ENCODE measurements around the gene TSC2. TPM values are rescaled to one million over a fixed set of nuclear protein-coding genes. Genes with fewer than 3 reads are reported as not detected.

The TSC2 gene
- total RNA-seq, 1 donor from 2014 or later: 215 TPM

DNA sequence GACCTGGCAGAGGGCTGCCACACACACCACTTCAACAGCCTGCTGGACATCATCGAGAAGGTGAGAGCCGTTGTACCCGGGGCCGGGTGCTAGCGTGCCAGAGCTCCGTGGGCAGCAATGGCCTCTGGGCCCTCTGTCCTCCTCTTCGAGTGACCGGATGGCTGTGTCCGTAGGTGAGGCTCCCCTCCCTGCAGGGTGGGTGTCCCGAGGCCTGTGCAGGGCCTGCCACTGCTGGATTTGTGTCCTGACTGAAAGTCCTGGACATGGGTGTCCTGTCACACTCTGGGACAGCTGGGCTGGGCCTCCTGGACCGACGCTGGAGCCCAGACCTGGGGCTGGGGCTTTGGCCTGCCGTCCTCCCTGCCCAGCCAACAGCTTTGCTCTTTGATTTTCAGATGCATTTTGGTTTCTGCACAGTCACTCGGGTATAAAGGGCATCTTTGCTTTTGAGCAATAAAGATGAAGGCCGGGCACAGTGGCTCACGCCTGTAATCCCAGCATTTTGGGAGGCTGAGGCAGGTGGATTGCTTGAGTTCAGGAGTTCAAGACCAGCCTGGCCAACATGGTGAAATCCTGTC lies 16.7 kb downstream of the TSC2 start:
- Mint-ChIP-seq H3K27me3 (ENCODE audit: unreplicated experiment) (peaks cover 3% of the 10 kb centered on the region), H3K27ac (ENCODE audit: unreplicated experiment) (no peak overlapping the region), H3K4me3 (ENCODE audit: unreplicated experiment) (no peak overlapping the region), H3K4me1 (ENCODE audit: low read depth, unreplicated experiment) (no peaks in the 10 kb centered on the region), H3K9me3 (ENCODE audit: unreplicated experiment) (peaks cover 6% of the 10 kb centered on the region), H3K36me3 (ENCODE audit: unreplicated experiment) (peaks cover 4% of the 10 kb centered on the region)
- DNase-seq: no peak
- TF ChIP-seq, protein P1, sequence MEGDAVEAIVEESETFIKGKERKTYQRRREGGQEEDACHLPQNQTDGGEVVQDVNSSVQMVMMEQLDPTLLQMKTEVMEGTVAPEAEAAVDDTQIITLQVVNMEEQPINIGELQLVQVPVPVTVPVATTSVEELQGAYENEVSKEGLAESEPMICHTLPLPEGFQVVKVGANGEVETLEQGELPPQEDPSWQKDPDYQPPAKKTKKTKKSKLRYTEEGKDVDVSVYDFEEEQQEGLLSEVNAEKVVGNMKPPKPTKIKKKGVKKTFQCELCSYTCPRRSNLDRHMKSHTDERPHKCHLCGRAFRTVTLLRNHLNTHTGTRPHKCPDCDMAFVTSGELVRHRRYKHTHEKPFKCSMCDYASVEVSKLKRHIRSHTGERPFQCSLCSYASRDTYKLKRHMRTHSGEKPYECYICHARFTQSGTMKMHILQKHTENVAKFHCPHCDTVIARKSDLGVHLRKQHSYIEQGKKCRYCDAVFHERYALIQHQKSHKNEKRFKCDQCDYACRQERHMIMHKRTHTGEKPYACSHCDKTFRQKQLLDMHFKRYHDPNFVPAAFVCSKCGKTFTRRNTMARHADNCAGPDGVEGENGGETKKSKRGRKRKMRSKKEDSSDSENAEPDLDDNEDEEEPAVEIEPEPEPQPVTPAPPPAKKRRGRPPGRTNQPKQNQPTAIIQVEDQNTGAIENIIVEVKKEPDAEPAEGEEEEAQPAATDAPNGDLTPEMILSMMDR (IDR thresholded peaks at IDR 0.05; ENCODE audit: partially characterized antibody, unreplicated experiment): no peak

DNA sequence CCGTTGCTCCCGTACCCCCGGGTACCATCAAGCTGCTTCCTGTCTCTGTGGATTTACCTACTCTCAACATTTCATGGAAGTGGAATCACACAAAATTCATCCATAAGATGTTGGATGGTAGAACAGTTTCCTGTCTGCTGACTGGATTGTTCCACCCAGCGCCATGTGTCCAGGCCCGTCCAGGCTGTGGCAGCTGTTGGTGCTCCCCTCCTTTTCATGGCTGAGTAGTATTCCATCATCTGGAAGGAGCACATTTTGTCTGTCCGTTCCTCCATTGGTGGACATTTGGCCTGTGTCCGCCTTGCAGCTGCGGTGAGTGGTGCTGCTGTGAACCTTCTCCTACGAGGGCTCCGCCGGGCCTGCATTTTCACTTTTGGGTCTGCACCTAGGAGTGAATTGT lies 18.4 kb downstream of the TSC2 start:
- Mint-ChIP-seq H3K4me3 (ENCODE audit: unreplicated experiment) (no peak overlapping the region), H3K27ac (ENCODE audit: unreplicated experiment) (no peak overlapping the region), H3K36me3 (ENCODE audit: unreplicated experiment) (peaks cover 4% of the 10 kb centered on the region), H3K9me3 (ENCODE audit: unreplicated experiment) (peaks cover 6% of the 10 kb centered on the region), H3K27me3 (ENCODE audit: unreplicated experiment) (peaks cover 4% of the 10 kb centered on the region), H3K4me1 (ENCODE audit: low read depth, unreplicated experiment) (no peaks in the 10 kb centered on the region)
- TF ChIP-seq, protein P1 (IDR thresholded peaks at IDR 0.05; ENCODE audit: partially characterized antibody, unreplicated experiment): no peak
- no peak for DNase-seq

- peaks cover 1% of the 10 kb centered on the region for H3K27me3 Mint-ChIP-seq (ENCODE audit: unreplicated experiment)
- TF ChIP-seq, protein P1 (IDR thresholded peaks at IDR 0.05; ENCODE audit: partially characterized antibody, unreplicated experiment): no peak
- H3K9me3 Mint-ChIP-seq (ENCODE audit: unreplicated experiment): no peaks in the 10 kb centered on the region
- H3K27ac Mint-ChIP-seq (ENCODE audit: unreplicated experiment): no peak overlapping the region
- no peak overlapping the region for H3K4me3 Mint-ChIP-seq (ENCODE audit: unreplicated experiment)
- H3K36me3 Mint-ChIP-seq (ENCODE audit: unreplicated experiment): peaks cover 4% of the 10 kb centered on the region
- no peaks in the 10 kb centered on the region for H3K4me1 Mint-ChIP-seq (ENCODE audit: low read depth, unreplicated experiment)
- no peak for DNase-seq
Observed at GRCh38 chr16:2070576-2071453, 23.0 kb downstream of the TSC2 start.

DNA sequence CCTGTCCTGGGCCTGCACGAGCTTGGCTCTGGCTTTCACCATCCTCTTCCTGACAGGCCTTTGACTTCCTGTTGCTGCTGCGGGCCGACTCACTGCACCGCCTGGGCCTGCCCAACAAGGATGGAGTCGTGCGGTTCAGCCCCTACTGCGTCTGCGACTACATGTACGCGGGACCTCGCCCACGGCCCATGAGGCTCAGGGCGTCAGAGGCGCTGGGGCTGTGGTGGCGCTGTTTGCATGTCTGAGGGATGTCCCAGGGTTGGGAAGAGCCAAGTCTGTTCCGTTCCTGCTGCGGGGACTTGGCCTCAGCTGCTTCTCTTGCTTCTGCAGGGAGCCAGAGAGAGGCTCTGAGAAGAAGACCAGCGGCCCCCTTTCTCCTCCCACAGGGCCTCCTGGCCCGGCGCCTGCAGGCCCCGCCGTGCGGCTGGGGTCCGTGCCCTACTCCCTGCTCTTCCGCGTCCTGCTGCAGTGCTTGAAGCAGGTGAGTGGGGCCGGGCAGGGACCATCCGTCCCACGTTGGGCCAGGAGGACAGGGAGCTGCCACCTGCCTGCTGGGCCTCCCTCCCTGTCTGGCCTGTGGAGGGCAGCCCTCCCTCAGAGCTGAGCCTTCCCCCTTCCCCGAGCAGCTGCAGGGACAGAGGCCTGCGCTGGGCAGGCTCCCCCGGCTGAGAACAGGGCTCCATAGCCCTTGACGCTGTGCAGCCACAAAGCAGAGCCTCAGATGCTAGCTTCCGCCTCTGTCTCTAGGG lies 23.8 kb downstream of the TSC2 start:
- Mint-ChIP-seq H3K27ac (ENCODE audit: unreplicated experiment) (no peak overlapping the region), H3K4me3 (ENCODE audit: unreplicated experiment) (no peak overlapping the region), H3K9me3 (ENCODE audit: unreplicated experiment) (peaks cover 1% of the 10 kb centered on the region), H3K36me3 (ENCODE audit: unreplicated experiment) (no peaks in the 10 kb centered on the region), H3K27me3 (ENCODE audit: unreplicated experiment) (peaks cover 1% of the 10 kb centered on the region), H3K4me1 (ENCODE audit: low read depth, unreplicated experiment) (no peaks in the 10 kb centered on the region)
- no peak for DNase-seq
- TF ChIP-seq, protein P1 (IDR thresholded peaks at IDR 0.05; ENCODE audit: partially characterized antibody, unreplicated experiment): no peak

Data from glutamatergic neuron (in vitro differentiated cells).